GM12878 (cell line): ENCODE data around the gene FBXO21. TPM values are rescaled to one million over a fixed set of nuclear protein-coding genes. Genes with fewer than 3 reads are reported as not detected.

Experiments used
- ATAC-seq: fragments of 200-7000 bp; cut with Tn5 transposase; 3 replicates; pipeline ENCODE4 v1.9.1; 2020; ENCODE audit warnings: mild to moderate bottlenecking, moderate library complexity
- BruUV-seq: library from RNA; stranded (reverse); fragments of 400-500 nt; replicated peaks from 2 replicates; lab custom pipeline; 2021; lab: Mats Ljungman, UMichigan
- CTCF ChIA-PET: fragments of 300-600 bp; sonication (Branson Sonifier 250); formaldehyde crosslinking; extraction: SDS; loops from one replicate; lab custom pipeline; 2021; ENCODE audit warnings: inconsistent platforms; lab: Yijun Ruan, JAX
- POLR2A ChIA-PET: fragments of 350-600 bp; formaldehyde crosslinking; extraction: SDS; loops from one replicate; lab custom pipeline; 2021; ENCODE audit warnings: inconsistent platforms; lab: Charles Lee
- RAD21 ChIA-PET: fragments of 300-600 bp; sonication (Branson Sonifier 250); formaldehyde crosslinking; loops from one replicate; lab custom pipeline; 2023; ENCODE audit warnings: antibody characterized with exemption; ENCODE audit not compliant: unreplicated experiment; lab: Charles Lee
- SMC1A ChIA-PET: fragments of 300-600 bp; sonication (Branson Sonifier 250); formaldehyde crosslinking; loops from one replicate; lab custom pipeline; 2023; ENCODE audit not compliant: unreplicated experiment, uncharacterized antibody; lab: Charles Lee
- DNase-seq: peaks from one replicate; pipeline ENCODE4 v3.0.0-alpha.2; 2011; ENCODE audit warnings: low read depth, low spot score
- FAIRE-seq: peaks from 3 replicates; lab custom pipeline; 2011; peaks lifted over from hg19 to GRCh38; lab: Jason Lieb, UNC
- H2AFZ ChIP-seq: 2 replicates; pipeline ENCODE4 v1.6.0; 2011; ENCODE audit warnings: low read depth, low read length, control low read depth; ENCODE audit not compliant: control insufficient read depth
- H3K27ac ChIP-seq: 2 replicates; pipeline ENCODE4 v1.5.1; 2011; ENCODE audit warnings: control low read depth; ENCODE audit not compliant: control insufficient read depth, insufficient read depth
- H3K27me3 ChIP-seq, 2 experiments: replicated peaks in 1 of 2; 2 replicates each; pipeline versions ENCODE4 v1.6.0 to v1.6.1; 2011; ENCODE audit warnings: low read length in 1 of 2; ENCODE audit not compliant: control insufficient read depth in 2 of 2, insufficient read depth in 2 of 2
- H3K36me3 ChIP-seq, 2 experiments: 2 replicates each; pipeline ENCODE4 v1.5.1; 2011; ENCODE audit warnings: low read length in 1 of 2; ENCODE audit not compliant: control insufficient read depth in 2 of 2, insufficient read depth in 2 of 2
- H3K4me1 ChIP-seq: 2 replicates; pipeline ENCODE4 v1.6.1; 2011; ENCODE audit warnings: mild to moderate bottlenecking, low read length, moderate library complexity, mixed read lengths; ENCODE audit not compliant: control insufficient read depth, insufficient read depth
- H3K4me2 ChIP-seq: 2 replicates; pipeline ENCODE4 v1.6.0; 2011; ENCODE audit warnings: control low read depth; ENCODE audit not compliant: control insufficient read depth, insufficient read depth
- H3K4me3 ChIP-seq: fragments of 200-600 bp; sonication (generic); 2 replicates; pipeline ENCODE4 v1.5.1; 2016
- H3K79me2 ChIP-seq: 2 replicates; pipeline ENCODE4 v1.6.0; 2011; ENCODE audit warnings: low read length; ENCODE audit not compliant: control insufficient read depth, insufficient read depth
- H3K9ac ChIP-seq: 2 replicates; pipeline ENCODE4 v1.8.0; 2011; ENCODE audit warnings: low read length, control low read depth, mixed read lengths; ENCODE audit not compliant: control insufficient read depth, insufficient read depth
- H3K9me3 ChIP-seq: replicated peaks from 3 replicates; pipeline ENCODE4 v1.5.1; 2011; ENCODE audit warnings: mild to moderate bottlenecking, low read length; ENCODE audit not compliant: control insufficient read depth, insufficient read depth
- H4K20me1 ChIP-seq: 2 replicates; pipeline ENCODE4 v1.6.0; 2011; ENCODE audit not compliant: control insufficient read depth, insufficient read depth
- CEBPB ChIP-seq, 2 experiments: fragments of 150-350 bp in 1 of 2; IDR thresholded peaks; 2 replicates each; pipeline ENCODE4 v1.6.1; 2012 to 2014; ENCODE audit warnings: low read depth in 2 of 2, low read length in 2 of 2, borderline replicate concordance in 1 of 2, inconsistent platforms in 1 of 2
- CREM ChIP-seq: IDR thresholded peaks from 2 replicates; pipeline ENCODE4 v1.6.1; 2014; ENCODE audit warnings: antibody characterized with exemption, low read depth
- EP300 ChIP-seq, 2 experiments: fragments of 150-350 bp in 1 of 2; IDR thresholded peaks; 2 replicates each; pipeline ENCODE4 v1.6.1; 2011 to 2012; ENCODE audit warnings: low read depth in 2 of 2, low read length in 2 of 2, borderline replicate concordance in 1 of 2, improper control_type of control experiment in 1 of 2, inconsistent platforms in 1 of 2; ENCODE audit not compliant: control insufficient read depth in 1 of 2
- FOS ChIP-seq: IDR thresholded peaks from 3 replicates; pipeline ENCODE4 v1.6.1; 2011; ENCODE audit warnings: borderline replicate concordance; ENCODE audit not compliant: insufficient read length; ENCODE audit errors: extremely low read depth
- HDAC2 ChIP-seq: fragments of 200-600 bp; sonication (generic); IDR thresholded peaks from 2 replicates; pipeline ENCODE4 v1.6.1; 2017
- IRF5 ChIP-seq: fragments of 450-650 bp; IDR thresholded peaks from 2 replicates; pipeline ENCODE4 v1.6.1; 2017; ENCODE audit warnings: borderline replicate concordance
- MTA3 ChIP-seq: IDR thresholded peaks from 2 replicates; pipeline ENCODE4 v1.6.1; 2012; ENCODE audit warnings: low read length, inconsistent platforms, borderline replicate concordance
- MYB ChIP-seq: fragments of 150-350 bp; IDR thresholded peaks from 2 replicates; pipeline ENCODE4 v1.6.1; 2014; ENCODE audit warnings: mild to moderate bottlenecking, low read depth, low read length, borderline replicate concordance
- NBN ChIP-seq: fragments of 450-650 bp; IDR thresholded peaks from 2 replicates; pipeline ENCODE4 v1.6.1; 2016
- NR2F1 ChIP-seq: fragments of 450-650 bp; conservative IDR thresholded peaks from 2 replicates; pipeline ENCODE4 v1.6.1; 2017; ENCODE audit warnings: mild to moderate bottlenecking
- POLR2AphosphoS5 ChIP-seq: IDR thresholded peaks from 2 replicates; pipeline ENCODE4 v1.6.1; 2011; ENCODE audit warnings: mild to moderate bottlenecking, low read length, inconsistent platforms
- RAD51 ChIP-seq: fragments of 450-650 bp; IDR thresholded peaks from 2 replicates; pipeline ENCODE4 v1.6.1; 2016; ENCODE audit warnings: moderate library complexity, mild to moderate bottlenecking, inconsistent platforms
- REST ChIP-seq: IDR thresholded peaks from 2 replicates; pipeline ENCODE4 v1.6.1; 2012; ENCODE audit warnings: mild to moderate bottlenecking, low read depth, low read length
- STAT3 ChIP-seq: IDR thresholded peaks from 2 replicates; pipeline ENCODE4 v1.6.1; 2011; ENCODE audit warnings: low read depth, low read length, improper control_type of control experiment
- ZNF207 ChIP-seq: fragments of 450-650 bp; IDR thresholded peaks from 2 replicates; pipeline ENCODE4 v1.6.1; 2014; ENCODE audit warnings: antibody characterized with exemption, mild to moderate bottlenecking, borderline replicate concordance
- WGBS: methylation state at CpG from one replicate; pipeline ENCODE4 v1.1.6; 2016; ENCODE audit warnings: low lambda C conversion rate; ENCODE audit not compliant: insufficient replicate concordance, insufficient coverage; ENCODE audit errors: missing lambda C conversion rate; 5-methylcytosine and 5-hydroxymethylcytosine counted together
- in situ Hi-C: fragments of 300-500 bp; cut with MboI; formaldehyde crosslinking; loops from 9 replicates; pipeline ENCODE4 v1.14.3; 2018; ENCODE audit warnings: mixed read lengths
- intact Hi-C: fragments of 100-400 bp; cut with micrococcal nuclease; formaldehyde crosslinking; loops from one replicate; pipeline ENCODE4 v1.14.2; 2022; ENCODE audit not compliant: unreplicated experiment
- polyA plus RNA-seq, 11 experiments: library from polyadenylated mRNA; depleted of rRNA in 4 of 11; unstranded in 6 of 11; stranded (reverse) in 5 of 11; fragments of >200 nt; fragmentation: Nextera tagmentation in 4 of 11; fragmentation: Illumina TruSeq in 1 of 11; extraction: Ambion mirVana in 4 of 11; extraction: Trizol in 1 of 11; gene quantifications; 1 replicate in 1 of 11; 2 replicates in 10 of 11; pipeline versions ENCODE4 v1.2.1 to v1.2.3, GENCODE V29; 2011 to 2016; ENCODE audit warnings: inconsistent platforms in 2 of 11, missing spikeins in 2 of 11, low read depth in 1 of 11
- total RNA-seq, 4 experiments: library from RNA; depleted of rRNA in 3 of 4; stranded (reverse); fragments of >200 nt in 3 of 4; fragmentation: Illumina TruSeq in 1 of 4; extraction: Trizol in 1 of 4; gene quantifications; 2 replicates each; pipeline versions ENCODE4 v1.2.1 to v1.2.3, GENCODE V29; 2013 to 2021
- TF ChIP-seq, protein P1 (sequence below): fragments of 450-650 bp; IDR thresholded peaks from 2 replicates; pipeline ENCODE4 v1.6.1; 2018; ENCODE audit warnings: mild to moderate bottlenecking, low read depth, moderate library complexity; ENCODE audit not compliant: partially characterized antibody

Gene FBXO21
- total and polyA plus RNA-seq, 10 of the 15 experiments (the other 5 are each of a cell fraction or from before 2014, with no cell fraction given) = 5.5 to 32.6 (median 18.9) TPM

- TF ChIP-seq, protein P1, sequence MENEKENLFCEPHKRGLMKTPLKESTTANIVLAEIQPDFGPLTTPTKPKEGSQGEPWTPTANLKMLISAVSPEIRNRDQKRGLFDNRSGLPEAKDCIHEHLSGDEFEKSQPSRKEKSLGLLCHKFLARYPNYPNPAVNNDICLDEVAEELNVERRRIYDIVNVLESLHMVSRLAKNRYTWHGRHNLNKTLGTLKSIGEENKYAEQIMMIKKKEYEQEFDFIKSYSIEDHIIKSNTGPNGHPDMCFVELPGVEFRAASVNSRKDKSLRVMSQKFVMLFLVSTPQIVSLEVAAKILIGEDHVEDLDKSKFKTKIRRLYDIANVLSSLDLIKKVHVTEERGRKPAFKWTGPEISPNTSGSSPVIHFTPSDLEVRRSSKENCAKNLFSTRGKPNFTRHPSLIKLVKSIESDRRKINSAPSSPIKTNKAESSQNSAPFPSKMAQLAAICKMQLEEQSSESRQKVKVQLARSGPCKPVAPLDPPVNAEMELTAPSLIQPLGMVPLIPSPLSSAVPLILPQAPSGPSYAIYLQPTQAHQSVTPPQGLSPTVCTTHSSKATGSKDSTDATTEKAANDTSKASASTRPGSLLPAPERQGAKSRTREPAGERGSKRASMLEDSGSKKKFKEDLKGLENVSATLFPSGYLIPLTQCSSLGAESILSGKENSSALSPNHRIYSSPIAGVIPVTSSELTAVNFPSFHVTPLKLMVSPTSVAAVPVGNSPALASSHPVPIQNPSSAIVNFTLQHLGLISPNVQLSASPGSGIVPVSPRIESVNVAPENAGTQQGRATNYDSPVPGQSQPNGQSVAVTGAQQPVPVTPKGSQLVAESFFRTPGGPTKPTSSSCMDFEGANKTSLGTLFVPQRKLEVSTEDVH = no peak
- no peak for TF ChIP-seq CEBPB (IDR thresholded peaks at IDR 0.05; ENCODE audit: borderline replicate concordance in 1 of 2, low read depth in 2 of 2, low read length in 2 of 2)
- TF ChIP-seq, all 136 proteins: peak for 0
Measured at GRCh38 chr12:117134059-117134458, 56.2 kb downstream of the FBXO21 start (continued).

GRCh38 chr12:117130801-117131200 lies 59.5 kb downstream of the FBXO21 start:
- Histone ChIP-seq H3K4me2 (no peak overlapping the region), H3K9ac (no peak overlapping the region), H3K9me3 (peaks cover 3% of the 10 kb centered on the region; the same call in 1 of the 3 replicates), H3K36me3 (no peaks in the 10 kb centered on the region), H2AFZ (no peak overlapping the region), H3K27me3 (no peaks in the 10 kb centered on the region), H3K79me2 (no peaks in the 10 kb centered on the region), H3K4me1 (no peaks in the 10 kb centered on the region), H3K4me3 (no peak overlapping the region), H4K20me1 (no peaks in the 10 kb centered on the region), H3K27ac (no peak overlapping the region)
- no peak for FAIRE-seq
- ChIA-PET RAD21 (interaction anchor here (1.7 to 2.2 kb wide), 2 partner anchors 11 to 12 kb away, joined by 4 to 7 read pairs; no protein-coding TSS in a partner anchor), POLR2A (no interaction called here), CTCF (interaction anchor here (0.9 to 3.3 kb wide), 4 partner anchors 10 to 104 kb away, joined by 3 to 30 read pairs (median 6); no protein-coding TSS in a partner anchor), SMC1A (interaction anchor here (1.7 kb wide), 1 partner anchor 30 kb away, joined by 4 read pairs; no protein-coding TSS in a partner anchor)
- BruUV-seq = no TSS peak
- in situ Hi-C loops = no loop called here
- no peak for DNase-seq
- no peak for ATAC-seq
- 98% methylated on average over 4 of the region's 7 CpGs for WGBS
- intact Hi-C loops = no loop called here
- no peak for TF ChIP-seq RAD51
- no peak for TF ChIP-seq FOS
- TF ChIP-seq HDAC2 = no peak
- TF ChIP-seq NR2F1 = no peak
- TF ChIP-seq IRF5 = no peak
- TF ChIP-seq ZNF207 = no peak
- TF ChIP-seq CEBPB (IDR thresholded peaks at IDR 0.05; ENCODE audit: borderline replicate concordance in 1 of 2, low read depth in 2 of 2, low read length in 2 of 2) = no peak
- TF ChIP-seq REST = no peak
- no peak for TF ChIP-seq POLR2AphosphoS5
- no peak for TF ChIP-seq MYB
- no peak for TF ChIP-seq STAT3
- TF ChIP-seq CREM = no peak
- TF ChIP-seq NBN = no peak
- TF ChIP-seq EP300 (IDR thresholded peaks at IDR 0.05; ENCODE audit: borderline replicate concordance in 1 of 2, control insufficient read depth in 1 of 2, low read depth in 2 of 2, low read length in 2 of 2) = no peak
- TF ChIP-seq MTA3 = no peak
